Fibroblast of skin of right quadriceps (primary cell): ENCODE measurements around the gene L3MBTL4.
A peak's percentile ranks its signal among the peaks of the same experiment; 100 is the strongest.
"Not testable (repeated sequence)": the region's sequence is repeated elsewhere in the genome, so short reads cannot be mapped to it uniquely, and the experiment has no call there.

ENCODE experiments used
- DNase-seq: peaks from one replicate; pipeline ENCODE4 v3.0.0-alpha.2; 2013

L3MBTL4 gene

DNA sequence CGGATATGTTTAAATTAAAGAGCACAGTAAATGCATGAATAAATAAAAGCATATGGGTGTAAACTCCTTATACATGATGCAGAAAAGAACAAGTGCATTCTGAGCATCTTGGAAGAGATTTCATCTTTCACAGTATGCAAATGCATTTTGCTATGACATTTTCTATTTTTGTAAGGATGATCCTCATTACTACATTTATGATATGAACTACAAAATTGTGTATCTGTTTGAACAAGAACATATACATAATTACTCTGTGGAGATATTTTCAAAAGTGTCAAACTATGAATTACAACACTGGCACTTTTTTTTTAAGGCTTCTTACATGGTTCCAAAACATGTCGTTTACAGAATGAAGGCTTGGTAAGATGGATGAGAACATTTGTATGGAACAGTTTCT lies 335.3 kb downstream of the L3MBTL4 start:
- no peak for DNase-seq

DNA sequence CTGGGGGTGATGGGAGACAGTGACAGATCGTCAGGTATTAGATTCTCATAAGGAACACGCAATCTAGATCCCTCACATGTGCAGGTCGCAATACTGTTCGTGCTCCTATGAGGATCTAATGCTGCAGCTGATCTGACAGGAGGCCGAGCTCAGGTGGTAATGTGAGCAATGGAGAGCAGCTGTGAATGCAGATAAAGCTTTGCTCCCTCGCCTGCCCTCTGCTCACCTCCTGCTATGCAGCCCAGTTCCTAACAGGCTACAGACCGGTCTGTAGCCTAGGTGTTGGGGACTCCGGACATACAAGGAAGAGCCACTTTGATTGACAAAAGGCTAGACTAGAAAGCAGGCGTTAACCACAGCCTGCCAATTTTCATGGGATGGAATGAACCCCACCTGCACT lies 335.8 kb downstream of the L3MBTL4 start:
- no peak for DNase-seq

DNA sequence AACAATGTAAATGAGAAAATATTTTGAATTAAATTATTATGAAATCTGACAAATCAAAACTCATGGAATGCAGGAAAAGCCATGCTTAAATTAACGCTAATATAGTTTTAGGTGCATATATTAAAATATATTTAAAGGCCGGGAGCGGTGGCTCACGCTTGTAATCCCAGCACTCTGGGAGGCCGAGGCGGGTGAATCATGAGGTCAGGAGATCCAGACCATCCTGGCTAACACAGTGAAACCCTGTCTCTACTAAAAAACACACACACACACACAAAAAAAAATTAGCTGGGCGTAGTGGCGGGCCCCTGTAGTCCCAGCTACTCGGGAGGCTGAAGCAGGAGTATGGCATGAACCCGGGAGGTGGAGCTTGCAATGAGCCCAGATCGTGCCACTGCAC lies 342.3 kb downstream of the L3MBTL4 start:
- DNase-seq, result not testable (repeated sequence)

DNA sequence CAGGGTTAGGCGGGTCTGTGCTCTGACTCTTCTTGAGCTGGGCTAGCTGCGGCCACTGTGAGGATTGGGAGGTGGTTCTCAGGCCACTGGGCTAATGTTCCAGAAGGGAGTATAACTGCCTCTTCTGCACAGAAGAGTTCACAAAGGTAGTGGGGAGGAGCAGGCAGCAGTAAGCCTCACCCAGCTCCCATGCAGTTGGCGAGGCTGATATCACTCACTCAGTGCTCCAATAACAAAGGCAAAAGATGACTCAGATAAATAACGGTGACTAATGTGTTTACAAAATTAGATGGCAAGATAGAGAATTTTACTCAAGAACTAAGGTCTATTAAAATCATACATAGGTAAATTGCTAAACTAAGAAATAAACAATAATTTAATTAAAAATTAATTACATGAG lies 345.2 kb downstream of the L3MBTL4 start:
- DNase-seq, result no peak

DNA sequence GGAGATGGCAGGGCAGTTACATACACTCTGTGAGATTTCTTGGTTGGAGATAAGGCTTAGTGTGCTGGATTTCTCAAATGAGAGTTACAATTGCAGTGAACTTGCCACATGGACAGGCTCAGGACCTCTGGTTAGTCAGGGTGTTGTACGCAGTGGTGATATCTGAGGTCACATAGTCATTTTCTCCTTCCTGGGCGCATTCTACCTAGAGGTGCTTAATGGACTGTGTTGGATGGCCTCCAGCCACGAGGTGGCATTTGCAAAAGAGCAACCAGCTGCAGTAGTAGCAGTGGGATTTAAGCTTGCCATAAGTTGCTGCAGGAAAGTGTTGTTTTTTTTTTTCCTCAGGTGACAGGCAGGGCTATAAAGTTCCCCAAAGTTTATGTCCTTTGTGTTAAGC lies 345.6 kb downstream of the L3MBTL4 start:
- DNase-seq, result no peak

DNA sequence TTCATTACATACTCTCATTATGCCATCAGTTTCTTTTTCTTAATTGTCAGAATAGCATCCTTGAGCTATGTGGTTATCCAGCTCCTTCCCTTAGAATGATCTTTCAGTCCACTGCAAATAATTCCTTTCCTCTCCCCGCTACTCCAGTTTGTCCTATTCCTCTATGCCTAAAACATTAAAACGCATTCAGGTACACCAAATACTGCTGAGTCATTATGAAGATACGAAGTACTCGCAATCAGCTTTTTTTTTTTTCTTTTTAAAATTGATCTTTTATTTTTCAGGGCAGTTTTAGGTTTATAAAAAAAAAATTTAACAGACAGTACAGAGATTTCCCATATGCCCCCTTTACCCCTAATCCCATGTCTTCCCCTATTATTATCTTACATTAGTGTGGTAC lies 354.6 kb downstream of the L3MBTL4 start:
- no peak for DNase-seq

DNA sequence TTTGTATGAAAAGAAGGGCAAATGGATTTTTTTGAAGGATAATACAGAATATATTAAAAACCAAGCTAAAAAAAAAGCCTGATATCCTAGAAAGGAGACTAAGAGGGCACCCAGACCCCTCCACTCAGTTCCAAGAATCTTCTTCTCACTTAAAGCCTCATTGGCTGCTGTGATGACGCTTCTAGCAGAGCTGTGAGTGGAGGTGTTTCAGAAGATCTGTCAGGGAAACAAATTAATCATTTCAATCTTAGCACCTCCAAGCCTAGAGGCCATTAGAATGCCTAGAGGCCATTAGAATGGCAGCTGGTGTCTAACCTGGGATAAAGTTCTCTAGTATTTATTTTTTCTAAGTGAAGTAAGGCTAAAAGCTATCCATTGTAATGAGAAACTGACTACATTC lies 355.2 kb downstream of the L3MBTL4 start:
- no peak for DNase-seq

DNA sequence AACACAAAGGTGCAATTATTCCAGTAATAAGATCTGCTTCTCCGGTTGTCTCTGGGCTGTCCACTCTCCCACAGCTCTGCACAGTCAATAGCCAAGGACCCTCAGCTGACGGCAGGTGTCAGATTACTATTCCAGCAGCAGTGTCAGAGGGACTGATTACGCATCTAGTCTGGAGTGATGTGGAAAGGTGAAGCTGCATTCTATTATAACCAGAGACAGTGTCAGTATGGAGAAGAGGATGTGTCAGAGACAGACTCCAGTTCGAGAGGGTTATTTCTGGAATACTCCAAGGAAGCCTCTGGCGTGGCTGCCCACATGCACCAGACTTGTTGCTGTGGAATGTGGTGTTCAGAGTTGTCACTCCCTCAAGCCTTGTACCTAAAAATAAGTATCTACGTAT lies 355.8 kb downstream of the L3MBTL4 start:
- DNase-seq, result peak; percentile 65

DNA sequence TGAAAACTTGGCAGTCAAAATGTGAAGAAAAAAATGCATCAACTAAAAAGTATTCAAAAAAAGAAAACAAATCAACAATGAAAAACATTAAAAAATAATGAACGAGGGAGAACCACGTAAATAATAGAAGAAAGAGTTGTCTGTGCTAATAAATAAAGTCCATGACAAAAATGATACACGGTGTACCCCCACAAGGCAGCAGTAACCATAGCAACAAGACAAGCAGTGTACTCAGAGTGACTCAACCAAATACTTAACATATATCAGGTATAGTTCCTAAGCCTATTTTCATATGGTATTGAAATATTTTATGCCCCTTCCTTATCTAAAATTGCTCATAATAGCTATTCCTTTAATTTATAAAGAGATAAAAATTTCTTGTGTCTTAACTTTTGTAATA lies 357.1 kb downstream of the L3MBTL4 start:
- peak; percentile 38 for DNase-seq

DNA sequence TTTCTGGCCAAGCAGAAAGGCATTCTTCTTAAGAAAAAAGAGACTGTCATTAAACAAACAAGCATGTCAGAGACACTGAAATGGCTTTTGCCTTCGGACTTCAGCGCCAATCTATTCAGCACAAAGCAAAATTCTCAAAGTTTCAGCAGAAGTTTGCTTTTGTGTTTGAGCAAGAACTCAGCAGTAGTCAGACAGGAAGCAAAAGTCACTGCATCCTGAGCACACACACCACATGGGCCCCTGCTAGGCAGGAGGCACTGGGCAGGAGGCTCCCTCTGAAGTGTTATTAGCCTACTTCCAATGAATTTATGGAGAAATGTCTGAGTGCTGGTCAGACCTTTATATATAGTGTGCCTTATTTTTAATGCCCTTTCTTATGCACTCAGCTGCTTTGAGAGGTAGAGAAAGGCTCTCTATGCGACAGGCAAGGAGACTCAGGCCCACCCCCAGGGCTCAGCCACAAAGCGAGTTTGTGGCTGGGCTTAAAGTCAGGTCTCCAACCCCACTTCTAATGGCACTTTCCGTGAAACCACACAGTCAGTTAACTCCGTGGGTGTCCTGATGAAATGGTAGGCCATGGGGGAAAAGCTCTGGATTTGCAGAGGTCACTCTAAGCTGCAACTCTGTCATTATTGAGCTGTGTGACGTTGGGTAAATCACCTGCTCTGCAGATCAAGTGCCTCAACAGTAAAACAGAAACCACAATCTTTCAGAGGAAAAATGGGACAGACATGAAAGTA lies 358.4 kb downstream of the L3MBTL4 start:
- DNase-seq, result peak; percentile 52

DNA sequence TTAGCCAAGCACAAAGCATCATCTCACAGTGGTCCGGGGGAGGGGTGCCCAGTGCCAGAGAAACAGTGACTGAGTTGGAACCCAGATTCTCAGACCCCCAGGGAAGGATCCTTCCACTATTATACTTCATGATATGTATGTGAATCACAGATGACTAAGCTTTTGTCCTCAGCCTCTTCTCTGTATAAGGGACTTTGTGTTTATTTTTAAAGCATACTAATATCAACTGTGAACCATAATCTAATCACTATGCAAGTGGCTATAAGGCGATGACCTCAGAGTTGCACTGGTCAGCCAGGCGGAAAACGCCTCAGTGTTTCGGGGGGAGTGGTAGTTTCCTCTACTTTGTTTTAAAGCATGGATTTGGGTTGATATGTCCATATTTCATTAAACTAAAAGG lies 359.0 kb downstream of the L3MBTL4 start:
- peak; percentile 82 for DNase-seq

DNA sequence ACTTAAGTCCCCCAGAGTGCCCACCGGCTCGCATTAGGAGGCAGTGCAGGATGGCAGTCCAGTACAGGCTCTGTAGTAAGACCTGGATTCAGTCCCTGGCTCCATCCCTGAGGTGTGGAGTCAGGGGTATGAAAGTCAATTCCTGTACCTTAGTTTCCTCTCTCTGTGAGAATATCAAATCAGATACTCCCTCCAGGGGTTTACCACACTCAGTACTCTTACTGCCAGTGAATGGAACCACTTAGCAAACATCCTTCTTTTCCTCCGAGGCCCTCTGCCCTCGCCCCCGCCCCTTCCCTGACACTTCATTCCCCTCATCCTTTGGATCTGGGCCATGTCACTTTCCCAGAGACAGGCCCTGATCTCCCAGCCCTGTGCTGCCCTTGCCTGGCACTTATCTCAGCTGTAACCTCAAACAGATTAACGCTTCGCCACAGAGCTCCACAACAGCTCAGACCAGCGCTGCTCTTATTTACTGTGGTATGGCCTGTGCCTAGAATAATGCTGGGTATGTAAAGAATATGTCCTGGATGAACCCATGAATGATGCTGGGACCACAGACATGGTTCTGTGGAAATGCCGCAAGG lies 360.4 kb downstream of the L3MBTL4 start:
- no peak for DNase-seq

DNA sequence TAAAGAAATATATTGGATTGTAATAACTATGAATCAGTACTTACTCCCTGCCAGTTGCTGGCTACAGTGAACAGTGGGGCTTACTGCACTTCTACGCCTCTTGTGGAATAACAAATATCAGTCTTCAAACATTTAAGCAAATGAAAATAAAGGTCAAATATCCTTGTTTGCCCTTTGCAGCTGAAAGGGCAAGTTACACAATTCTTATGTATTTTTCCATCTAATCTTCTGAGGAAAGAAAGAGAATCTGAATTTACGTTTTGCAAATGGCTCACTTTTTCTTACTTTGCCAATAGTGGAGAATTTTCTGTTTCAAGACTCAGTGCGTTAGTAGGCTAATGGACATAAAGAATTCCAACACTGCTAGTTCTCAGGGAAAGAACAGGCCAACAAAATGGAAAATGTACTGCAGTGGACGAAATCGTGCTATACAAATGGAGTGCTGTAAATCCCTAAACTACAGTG lies 362.2 kb downstream of the L3MBTL4 start:
- DNase-seq, result no peak

DNA sequence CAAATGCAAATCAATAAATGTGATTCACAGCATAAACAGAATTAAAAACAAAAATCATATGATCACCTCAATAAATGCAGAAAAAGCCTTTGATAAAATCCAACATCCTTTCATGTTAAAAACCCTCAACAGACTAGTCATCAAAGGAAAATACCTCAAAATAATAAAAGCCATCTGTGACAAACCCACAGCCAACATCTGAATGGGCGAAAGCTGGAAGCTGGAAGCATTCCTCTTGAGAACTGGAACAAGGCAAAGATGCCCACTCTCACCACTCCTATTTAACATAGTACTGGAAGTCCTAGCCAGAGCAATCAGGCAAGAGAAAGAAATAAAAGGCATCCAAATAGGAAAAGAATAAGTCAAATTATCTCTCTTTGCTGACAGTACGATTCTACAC lies 367.1 kb downstream of the L3MBTL4 start:
- peak; percentile 9 for DNase-seq

DNA sequence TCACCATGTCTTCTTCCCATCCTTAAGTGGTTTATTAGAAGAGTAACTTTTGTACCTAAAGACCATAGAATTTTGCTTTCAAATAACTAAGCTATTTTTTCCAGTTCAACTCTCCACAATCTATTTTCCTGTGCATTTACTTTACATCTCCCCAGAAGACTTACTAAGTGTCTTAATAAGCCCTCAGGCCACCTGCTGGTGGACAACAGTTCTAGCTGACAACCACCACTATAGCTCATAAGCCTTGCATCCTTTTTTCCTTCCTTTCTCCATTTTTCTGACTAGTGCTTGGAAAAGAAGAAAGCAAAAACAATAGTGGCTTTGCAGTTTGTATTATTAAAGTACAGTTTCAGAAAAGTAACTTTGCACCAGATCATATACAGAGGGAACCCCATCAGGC lies 369.9 kb downstream of the L3MBTL4 start:
- DNase-seq, result no peak

DNA sequence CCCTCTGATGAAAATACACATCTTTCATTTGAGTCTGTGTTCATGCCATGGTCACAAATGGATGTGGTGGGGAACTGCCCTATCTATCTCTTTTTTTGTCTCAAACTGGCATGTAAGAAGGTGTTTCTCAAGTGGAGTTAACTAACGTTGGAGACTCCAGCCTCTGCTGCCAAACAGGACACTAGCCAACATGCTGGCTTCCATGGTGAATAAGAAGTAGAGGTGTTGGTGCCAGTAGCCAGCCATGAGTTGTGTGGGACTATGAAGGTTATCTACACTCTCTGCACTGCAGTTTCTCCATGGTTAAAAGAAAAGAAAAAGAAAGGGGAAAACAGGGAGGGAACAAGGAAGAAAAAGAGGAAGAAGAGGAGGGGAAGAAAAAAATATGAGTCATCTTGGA lies 370.4 kb downstream of the L3MBTL4 start:
- DNase-seq, result no peak

DNA sequence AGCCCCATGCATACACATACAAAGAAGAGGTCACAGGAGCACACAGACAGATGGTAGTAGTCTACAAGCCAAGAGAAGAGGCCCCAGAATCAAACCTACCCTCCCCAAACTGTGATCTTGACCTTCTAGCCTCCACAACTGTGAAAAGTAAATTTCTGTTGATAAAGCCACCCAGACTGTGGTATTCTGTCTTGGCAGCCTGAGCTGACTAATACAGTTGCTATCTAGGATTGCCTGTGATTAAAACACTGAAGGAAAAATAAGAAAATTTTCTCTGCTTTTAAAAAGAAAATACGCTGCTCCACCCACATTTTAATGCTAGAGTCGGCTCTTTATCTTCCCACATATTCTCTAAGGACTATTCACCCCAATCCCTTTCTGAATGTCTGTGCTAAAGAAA lies 375.7 kb downstream of the L3MBTL4 start:
- DNase-seq, result peak; percentile 10

DNA sequence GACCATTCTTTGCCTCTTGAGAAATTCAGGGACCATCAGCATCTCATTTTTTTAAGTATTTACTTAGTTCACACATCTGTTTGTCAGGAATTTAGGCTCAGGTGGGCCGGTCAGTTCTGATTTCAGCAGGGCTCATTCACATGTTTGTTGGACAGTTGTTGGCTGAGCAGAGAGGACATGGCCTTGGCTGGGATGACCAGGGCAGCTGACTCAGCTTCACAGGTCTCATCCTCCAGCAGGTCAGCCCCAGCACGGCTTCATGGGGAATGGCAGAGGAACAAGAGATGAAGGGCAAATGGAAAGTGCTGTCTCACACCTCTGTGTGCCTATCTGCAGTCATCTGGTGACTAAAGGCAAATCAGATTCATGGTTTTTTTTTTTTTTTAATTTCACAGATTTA lies 383.3 kb downstream of the L3MBTL4 start:
- no peak for DNase-seq

DNA sequence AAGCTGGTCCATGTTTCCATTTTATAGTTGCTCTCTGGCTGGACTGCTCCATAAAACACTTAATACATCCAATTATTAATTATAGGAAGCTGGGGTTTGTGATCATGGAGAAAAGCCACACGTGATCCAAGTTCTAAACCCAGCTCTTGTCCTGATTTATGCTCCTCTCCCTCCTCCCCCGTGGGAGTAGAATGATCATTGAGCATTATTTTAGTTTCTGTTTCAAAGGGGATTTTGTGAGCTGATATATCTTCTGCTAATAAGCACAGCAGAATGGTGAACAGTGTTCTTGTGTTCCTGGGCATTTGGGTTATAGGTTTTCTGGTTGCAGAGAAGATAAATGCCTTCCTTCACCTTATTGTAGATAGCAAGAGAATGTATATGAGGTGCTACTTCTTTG lies 383.7 kb downstream of the L3MBTL4 start:
- DNase-seq, result no peak

DNA sequence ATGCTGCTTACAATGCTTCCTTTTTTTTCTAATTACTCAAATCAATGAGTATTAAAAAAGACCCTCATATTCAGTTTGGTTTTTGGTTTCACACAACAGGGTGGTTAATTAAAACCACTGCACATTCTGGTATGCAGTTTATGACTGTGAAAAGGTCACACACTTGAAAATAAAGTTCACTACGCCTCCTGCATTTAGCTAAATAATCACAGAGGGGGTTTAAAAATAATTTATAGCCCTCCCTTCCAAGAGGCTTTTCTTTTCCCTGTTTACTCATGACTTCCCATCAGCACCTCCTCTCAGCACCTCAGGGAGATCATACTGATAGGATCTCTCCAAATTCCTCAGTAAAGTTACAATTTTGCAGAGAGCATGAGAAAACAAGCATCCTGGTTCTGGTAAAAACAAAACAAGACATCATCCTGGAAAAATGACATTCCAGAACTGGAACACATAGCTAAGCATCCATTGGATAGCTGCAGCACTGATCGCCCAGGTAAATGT lies 389.9 kb downstream of the L3MBTL4 start:
- peak; percentile 70 for DNase-seq

DNA sequence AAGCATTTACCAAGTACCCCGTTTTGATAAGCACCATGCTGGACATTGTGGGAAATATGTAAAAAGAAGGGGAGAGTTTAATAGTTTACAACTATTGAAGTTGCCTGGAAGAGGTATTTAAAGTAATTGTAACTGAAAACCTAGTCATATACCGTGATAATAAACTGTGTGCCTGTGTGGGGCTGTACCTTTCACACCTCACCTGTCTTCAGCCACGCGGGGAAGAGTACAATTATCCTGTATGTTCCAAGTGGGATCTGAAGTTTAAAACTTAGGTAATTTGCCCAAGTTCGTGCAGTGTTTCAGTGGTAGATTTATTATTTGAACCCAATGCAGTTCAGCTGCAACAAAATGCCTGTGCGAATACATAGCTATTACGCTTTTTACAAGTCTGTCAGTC lies 391.2 kb downstream of the L3MBTL4 start:
- no peak for DNase-seq

DNA sequence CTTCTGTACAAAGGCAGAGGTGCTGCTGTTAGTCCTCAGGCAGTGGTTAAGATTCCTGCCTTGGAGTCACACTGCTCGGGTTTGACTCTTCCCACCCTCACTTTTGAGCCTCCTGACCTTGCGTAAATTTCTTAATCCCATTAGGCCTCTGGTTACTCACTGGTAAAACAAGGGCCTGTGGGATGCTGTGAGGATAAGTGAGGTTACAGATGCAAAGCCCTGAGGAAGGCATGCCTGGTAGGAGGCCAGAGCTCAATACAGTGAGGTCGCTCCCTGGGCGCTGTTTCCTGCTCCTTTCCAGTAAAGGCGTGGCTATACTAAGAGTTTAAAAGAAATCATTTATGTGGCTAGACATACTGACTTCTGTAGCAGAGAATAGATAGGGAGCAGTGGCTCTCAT lies 391.9 kb downstream of the L3MBTL4 start:
- DNase-seq, result peak; percentile 64

DNA sequence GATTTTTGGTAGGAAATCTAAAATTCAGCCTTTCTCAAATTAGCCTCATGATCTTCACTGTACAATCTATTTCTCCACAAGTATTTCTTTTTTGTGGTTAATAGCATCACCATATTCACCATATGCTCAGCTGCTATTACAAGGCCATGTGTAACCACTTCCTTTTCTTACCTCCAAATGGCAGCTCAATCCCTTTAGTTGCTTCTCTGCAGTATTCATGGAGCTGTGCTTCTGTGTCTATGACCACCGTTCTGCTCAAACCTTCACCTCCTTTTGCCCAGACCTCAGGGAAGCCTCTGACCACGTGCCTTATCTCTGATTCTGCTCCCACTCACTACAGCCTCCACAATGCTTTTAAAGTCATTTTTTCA lies 392.7 kb downstream of the L3MBTL4 start:
- DNase-seq, result peak; percentile 57

DNA sequence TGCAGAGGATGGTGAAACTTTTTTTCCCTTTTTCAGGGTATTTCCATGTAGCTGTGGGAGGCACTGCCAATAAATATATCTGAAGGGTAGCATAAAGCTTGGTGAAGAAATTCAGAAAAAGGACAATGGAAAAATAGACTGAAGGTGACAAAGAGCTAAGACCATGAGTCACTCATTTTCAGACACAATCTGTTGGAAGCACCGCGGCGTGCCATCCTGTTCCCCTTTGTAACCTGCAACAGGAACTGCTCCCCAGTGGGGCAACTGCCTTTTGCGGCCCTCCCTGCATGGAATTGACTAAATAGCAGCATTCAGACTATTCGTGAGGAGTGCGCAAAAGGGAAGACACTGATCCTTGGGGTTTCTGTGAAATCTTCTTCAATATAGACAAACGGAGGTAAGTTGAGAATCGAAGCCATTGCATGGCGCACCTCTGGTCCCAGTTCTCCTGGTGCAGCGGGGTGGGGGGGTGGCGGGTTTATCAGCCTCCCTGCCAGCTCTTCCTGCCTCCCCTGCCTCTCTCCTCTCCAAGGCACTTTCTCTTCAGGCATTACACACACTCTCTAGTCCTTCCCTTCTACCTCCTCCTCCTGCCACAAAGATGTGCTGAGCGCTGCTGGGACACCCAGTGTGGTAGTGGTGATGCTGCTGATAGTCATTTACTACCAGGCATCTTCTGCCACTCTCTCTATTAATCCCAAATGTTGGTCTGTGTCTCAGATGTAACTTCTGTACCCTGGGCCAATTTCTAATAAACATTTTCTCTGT lies 393.2 kb downstream of the L3MBTL4 start:
- peak; percentile 35 for DNase-seq
